HUDEP-2 (cell line): ENCODE measurements around the gene LRIT1.

ENCODE experiments used
- DNase-seq, 76 experiments: peaks; one replicate each; lab custom pipeline; 2025; ENCODE audit not compliant: unreplicated experiment in 76 of 76; lab: John Stamatoyannopoulos, UW

Gene LRIT1

GRCh38 chr10:84254552-84255478 is 13.5 kb upstream of the LRIT1 start:
- no peak for DNase-seq

GRCh38 chr10:84248794-84249193 is 7.4 kb upstream of the LRIT1 start:
- no peak for DNase-seq

- no peak for DNase-seq
These were observed 6.2 kb upstream of the LRIT1 start for GRCh38 chr10:84247496-84247895.

GRCh38 chr10:84244651-84245270 is 3.4 kb upstream of the LRIT1 start, which contains the start of gene RGR:
RGR (plus strand) TSS chr10:84245053; CDS start chr10:84245091, 38 bp downstream.
- DNase-seq, result no peak

- no peak for DNase-seq
These were observed 2.4 kb upstream of the LRIT1 start for GRCh38 chr10:84243759-84244158.

GRCh38 chr10:84238909-84239308 is 2.4 kb downstream of the LRIT1 start:
- DNase-seq, result no peak

- no peak for DNase-seq
These were observed 3.9 kb downstream of the LRIT1 start for GRCh38 chr10:84237199-84238051.

GRCh38 chr10:84236807-84237198 is 4.5 kb downstream of the LRIT1 start:
- DNase-seq, result no peak

GRCh38 chr10:84235096-84235495 is 6.2 kb downstream of the LRIT1 start:
- DNase-seq, result no peak

GRCh38 chr10:84234479-84234878 is 6.9 kb downstream of the LRIT1 start:
- no peak for DNase-seq

GRCh38 chr10:84233940-84234339 is 7.4 kb downstream of the LRIT1 start:
- DNase-seq, result no peak

GRCh38 chr10:84232376-84232775 is 9.0 kb downstream of the LRIT1 start:
- no peak for DNase-seq

GRCh38 chr10:84230359-84230758 is 11.0 kb downstream of the LRIT1 start:
- no peak for DNase-seq

- no peak for DNase-seq
These were observed 13.5 kb downstream of the LRIT1 start for GRCh38 chr10:84227810-84228209.

- DNase-seq, result no peak
These were observed 14.7 kb downstream of the LRIT1 start for GRCh38 chr10:84226616-84227015.

GRCh38 chr10:84225427-84226173 is 15.7 kb downstream of the LRIT1 start, which contains the start of gene LRIT2:
LRIT2 (minus strand) TSS chr10:84225544; CDS start chr10:84225520, 24 bp downstream.
- no peak for DNase-seq

- peak in 1 of 76 experiments; percentile 9 for DNase-seq
These were observed 16.8 kb downstream of the LRIT1 start for GRCh38 chr10:84224411-84225028.

GRCh38 chr10:84221916-84222315 is 19.4 kb downstream of the LRIT1 start:
- DNase-seq, result no peak

GRCh38 chr10:84217746-84218145 is 23.6 kb downstream of the LRIT1 start:
- DNase-seq, result no peak

GRCh38 chr10:84216834-84217233 is 24.5 kb downstream of the LRIT1 start:
- DNase-seq, result no peak
